WTC11 (cell line): ENCODE results near the gene EIF1AD. TPM values are rescaled to one million over a fixed set of nuclear protein-coding genes. Genes with fewer than 3 reads are reported as not detected.

Experiments
- ATAC-seq: fragments of 200-7000 bp; cut with Tn5 transposase; 2 replicates; pipeline ENCODE4 v1.10.0; 2021; ENCODE audit warnings: mild to moderate bottlenecking, moderate library complexity
- CTCF ChIA-PET: fragments of 300-600 bp; sonication (Branson Sonifier 250); formaldehyde crosslinking; loops from one replicate; lab custom pipeline; 2021; ENCODE audit warnings: antibody characterized with exemption; lab: Charles Lee
- POLR2A ChIA-PET: fragments of 350-600 bp; sonication (Branson Sonifier 250); formaldehyde crosslinking; loops from one replicate; lab custom pipeline; 2021; ENCODE audit warnings: antibody characterized with exemption; lab: Charles Lee
- DNase-seq: peaks from one replicate; pipeline ENCODE4 v3.0.0; 2021; ENCODE audit warnings: low spot score
- H3K27ac Mint-ChIP-seq: 2 replicates; pipeline ENCODE4 v1.8.0; 2021; ENCODE audit warnings: mixed read lengths
- H3K27me3 Mint-ChIP-seq: 2 replicates; pipeline ENCODE4 v1.8.0; 2021; ENCODE audit warnings: low read depth, mild to moderate bottlenecking, moderate library complexity, mixed read lengths
- H3K36me3 Mint-ChIP-seq: 2 replicates; pipeline ENCODE4 v1.8.0; 2021; ENCODE audit warnings: mixed read lengths
- H3K4me1 Mint-ChIP-seq: 2 replicates; pipeline ENCODE4 v1.8.0; 2022; ENCODE audit warnings: mixed read lengths
- H3K4me3 Mint-ChIP-seq: 2 replicates; pipeline ENCODE4 v1.8.0; 2021; ENCODE audit warnings: mild to moderate bottlenecking, moderate library complexity, mixed read lengths
- H3K9me3 Mint-ChIP-seq: 2 replicates; pipeline ENCODE4 v1.8.0; 2021; ENCODE audit warnings: mixed read lengths
- AFF4 ChIP-seq: sonication (generic); formaldehyde crosslinking; IDR thresholded peaks from 2 replicates; pipeline ENCODE4 v1.8.1; 2023; ENCODE audit warnings: mild to moderate bottlenecking, missing genetic modification reagents, borderline replicate concordance
- ATF3 ChIP-seq: sonication (generic); formaldehyde crosslinking; conservative IDR thresholded peaks from 2 replicates; pipeline ENCODE4 v1.8.1; 2022; ENCODE audit warnings: mild to moderate bottlenecking, missing genetic modification reagents
- ATF6 ChIP-seq: sonication (generic); formaldehyde crosslinking; IDR thresholded peaks from 2 replicates; pipeline ENCODE4 v1.8.1; 2023; ENCODE audit warnings: mild to moderate bottlenecking, missing genetic modification reagents
- E2F4 ChIP-seq: sonication (generic); formaldehyde crosslinking; IDR thresholded peaks from 2 replicates; pipeline ENCODE4 v1.8.1; 2022; ENCODE audit warnings: low read depth, mild to moderate bottlenecking, moderate library complexity, missing genetic modification reagents, borderline replicate concordance
- ESRRA ChIP-seq: sonication (generic); formaldehyde crosslinking; IDR thresholded peaks from 2 replicates; pipeline ENCODE4 v1.8.1; 2022; ENCODE audit warnings: mild to moderate bottlenecking, missing genetic modification reagents, borderline replicate concordance
- IRF2 ChIP-seq: sonication (generic); formaldehyde crosslinking; IDR thresholded peaks from 2 replicates; pipeline ENCODE4 v1.8.0; 2022; ENCODE audit warnings: low read depth, missing genetic modification reagents, borderline replicate concordance
- JAZF1 ChIP-seq: fragments of 250-450 bp; sonication (Bioruptor Pico); IDR thresholded peaks from 2 replicates; pipeline ENCODE4 v1.9.0; 2021; ENCODE audit warnings: moderate library complexity, mild to moderate bottlenecking, inconsistent platforms
- MYBL2 ChIP-seq: sonication (generic); formaldehyde crosslinking; IDR thresholded peaks from 2 replicates; pipeline ENCODE4 v1.8.1; 2023; ENCODE audit warnings: mild to moderate bottlenecking, moderate library complexity, missing genetic modification reagents
- NFATC4 ChIP-seq: fragments of 250-450 bp; sonication (Bioruptor Pico); IDR thresholded peaks from 2 replicates; pipeline ENCODE4 v1.9.0; 2021; ENCODE audit warnings: mild to moderate bottlenecking
- NR2C2 ChIP-seq: sonication (generic); formaldehyde crosslinking; IDR thresholded peaks from 2 replicates; pipeline ENCODE4 v1.8.0; 2022; ENCODE audit warnings: mild to moderate bottlenecking, missing genetic modification reagents
- TP53 ChIP-seq: sonication (generic); formaldehyde crosslinking; IDR thresholded peaks from 2 replicates; pipeline ENCODE4 v1.8.1; 2023; ENCODE audit warnings: mild to moderate bottlenecking, missing genetic modification reagents
- ZBTB43 ChIP-seq: sonication (generic); formaldehyde crosslinking; IDR thresholded peaks from 2 replicates; pipeline ENCODE4 v1.8.1; 2023; ENCODE audit warnings: mild to moderate bottlenecking, missing genetic modification reagents
- ZNF281 ChIP-seq: sonication (generic); formaldehyde crosslinking; IDR thresholded peaks from 2 replicates; pipeline ENCODE4 v1.8.0; 2023; ENCODE audit warnings: mild to moderate bottlenecking, missing genetic modification reagents
- ZNF416 ChIP-seq: fragments of 250-450 bp; sonication (Bioruptor Pico); IDR thresholded peaks from 2 replicates; pipeline ENCODE4 v1.9.0; 2021; ENCODE audit warnings: mild to moderate bottlenecking, inconsistent platforms
- ZNF671 ChIP-seq: fragments of 250-450 bp; sonication (Bioruptor Pico); IDR thresholded peaks from 2 replicates; pipeline ENCODE4 v1.8.0; 2021; ENCODE audit warnings: mild to moderate bottlenecking
- total RNA-seq: library from RNA; stranded (reverse); gene quantifications from 3 replicates; pipeline ENCODE4 v1.2.3, GENCODE V29; 2021

The EIF1AD gene
- total RNA-seq, 1 experiment from 2014 or later, result 37.6 TPM

- TF ChIP-seq ZNF281 (CRISPR knock-in tag) (no peak), MYBL2 (CRISPR knock-in tag) (no peak)
- TF ChIP-seq, all 79 proteins: peak for 0
These were observed 35.4 kb upstream of the EIF1AD start (continued) for GRCh38 chr11:66037327-66037726.

- no peak overlapping the region for H3K4me3 Mint-ChIP-seq
- no peak for TF ChIP-seq E2F4 (CRISPR knock-in tag)
- no peak for TF ChIP-seq JAZF1 (CRISPR knock-in tag)
- TF ChIP-seq AFF4 (CRISPR knock-in tag), result no peak
- no peak for TF ChIP-seq IRF2 (CRISPR knock-in tag)
- no peak for TF ChIP-seq TP53 (CRISPR knock-in tag)
- no peak for TF ChIP-seq ZBTB43 (CRISPR knock-in tag)
- no peak for TF ChIP-seq NR2C2 (CRISPR knock-in tag)
- TF ChIP-seq ZNF416 (CRISPR knock-in tag), result no peak
- no peak for TF ChIP-seq ESRRA (CRISPR knock-in tag)
- no peak for TF ChIP-seq NFATC4
- TF ChIP-seq ZNF671 (CRISPR knock-in tag), result no peak
- no peak for TF ChIP-seq ATF3 (CRISPR knock-in tag)
- no peak for TF ChIP-seq ATF6 (CRISPR knock-in tag)
- no peak for ATAC-seq
- H3K27ac Mint-ChIP-seq, result no peak overlapping the region
- H3K4me1 Mint-ChIP-seq, result no peaks in the 10 kb centered on the region
- H3K36me3 Mint-ChIP-seq, result peaks cover 16% of the 10 kb centered on the region
- ChIA-PET POLR2A (no interaction called here), CTCF (interaction anchor here (1.8 to 2.5 kb wide), 2 partner anchors 9 to 14 kb away, joined by 6 to 21 read pairs; no protein-coding TSS in a partner anchor)
- H3K27me3 Mint-ChIP-seq, result peaks cover 22% of the 10 kb centered on the region
- peaks cover 19% of the 10 kb centered on the region for H3K9me3 Mint-ChIP-seq
- no peak for DNase-seq
These were observed 34.4 kb upstream of the EIF1AD start for GRCh38 chr11:66036334-66036710.
